ENCODE results near the gene GJA10.
"Not testable (repeated sequence)": the region's sequence is repeated elsewhere in the genome, so short reads cannot be mapped to it uniquely, and the experiment has no call there.

GJA10 gene

GRCh38 chr6:89894169-89894568, at the start of gene GJA10:
GJA10 (plus strand) TSS chr6:89894469; CDS start chr6:89894469, 0 bp downstream.
- DNase-seq, result no peak

GRCh38 chr6:89847513-89847912, 46.8 kb upstream of the GJA10 start:
- not testable (repeated sequence) for DNase-seq

GRCh38 chr6:89853068-89853467, 41.2 kb upstream of the GJA10 start:
- DNase-seq, result no peak

- no peak for DNase-seq
Observed at GRCh38 chr6:89858041-89858440, 36.2 kb upstream of the GJA10 start.

GRCh38 chr6:89859744-89860143, 34.5 kb upstream of the GJA10 start:
- no peak for DNase-seq

- DNase-seq, result no peak
Observed at GRCh38 chr6:89862273-89862672, 32.0 kb upstream of the GJA10 start.

GRCh38 chr6:89862698-89863097, 31.6 kb upstream of the GJA10 start:
- no peak for DNase-seq

- no peak for DNase-seq
Observed at GRCh38 chr6:89866024-89866678, 28.1 kb upstream of the GJA10 start.

- no peak for DNase-seq
Observed at GRCh38 chr6:89873721-89874120, 20.5 kb upstream of the GJA10 start.

- DNase-seq, result no peak
Observed at GRCh38 chr6:89874438-89874837, 19.8 kb upstream of the GJA10 start.

- DNase-seq, result no peak
Observed at GRCh38 chr6:89886378-89887120, 7.7 kb upstream of the GJA10 start.

- DNase-seq, result no peak
Observed at GRCh38 chr6:89887452-89888137, 6.7 kb upstream of the GJA10 start.

GRCh38 chr6:89888138-89888514, 6.1 kb upstream of the GJA10 start:
- no peak for DNase-seq

- no peak for DNase-seq
Observed at GRCh38 chr6:89888871-89889270, 5.4 kb upstream of the GJA10 start.

- DNase-seq, result not testable (repeated sequence)
Observed at GRCh38 chr6:89890845-89891528, 3.3 kb upstream of the GJA10 start.

GRCh38 chr6:89892577-89892976, 1.7 kb upstream of the GJA10 start:
- DNase-seq, result not testable (repeated sequence)

GRCh38 chr6:89895276-89895874, 1.1 kb downstream of the GJA10 start:
- no peak for DNase-seq

GRCh38 chr6:89910001-89910901, 16.0 kb downstream of the GJA10 start:
- DNase-seq, result not testable (repeated sequence)

GRCh38 chr6:89910902-89911240, 16.6 kb downstream of the GJA10 start:
- DNase-seq, result no peak

- no peak for DNase-seq
Observed at GRCh38 chr6:89916136-89916920, 22.1 kb downstream of the GJA10 start.

GRCh38 chr6:89917216-89917615, 22.9 kb downstream of the GJA10 start:
- DNase-seq, result no peak
